Astrocyte of the cerebellum (primary cell): ENCODE results near the gene CNTN5.

Source experiments
- DNase-seq: peaks from one replicate; pipeline ENCODE4 v3.0.0-alpha.2; 2011; ENCODE audit warnings: low read depth
- H3K4me3 ChIP-seq: 2 replicates; pipeline ENCODE4 v1.5.1; 2011; ENCODE audit warnings: mild to moderate bottlenecking, low read depth, low read length, moderate library complexity
- CTCF ChIP-seq: IDR thresholded peaks from 2 replicates; pipeline ENCODE4 v1.5.1; 2012; ENCODE audit warnings: low read length, low read depth, moderate library complexity, mild to moderate bottlenecking; ENCODE audit errors: missing control alignments
- in situ Hi-C: cut with HindIII; loops from 2 replicates; pipeline ENCODE4 v1.10.0; 2017; ENCODE audit warnings: low sequenced_read_pairs

The CNTN5 gene

GRCh38 chr11:100013011-100013410 lies 992.3 kb downstream of the CNTN5 start:
- in situ Hi-C loops, result no loop called here
- no peak for DNase-seq

GRCh38 chr11:100031973-100032372 lies 1011.2 kb downstream of the CNTN5 start:
- TF ChIP-seq CTCF, result no peak
- in situ Hi-C loops, result no loop called here
- no peak overlapping the region for H3K4me3 ChIP-seq
- no peak for DNase-seq

More at GRCh38 chr11:100013011-100013410, 992.3 kb downstream of the CNTN5 start:
- TF ChIP-seq CTCF, result no peak
- no peak overlapping the region for H3K4me3 ChIP-seq

GRCh38 chr11:100061006-100061405 lies 1040.3 kb downstream of the CNTN5 start:
- in situ Hi-C loops, result no loop called here
- H3K4me3 ChIP-seq, result no peak overlapping the region
- TF ChIP-seq CTCF, result no peak
- no peak for DNase-seq

GRCh38 chr11:100066399-100066798 lies 1045.7 kb downstream of the CNTN5 start:
- H3K4me3 ChIP-seq, result no peak overlapping the region
- DNase-seq, result no peak
- no peak for TF ChIP-seq CTCF
- in situ Hi-C loops, result no loop called here

GRCh38 chr11:100068116-100068515 lies 1047.4 kb downstream of the CNTN5 start:
- in situ Hi-C loops, result no loop called here
- DNase-seq, result no peak
- TF ChIP-seq CTCF, result no peak
- no peak overlapping the region for H3K4me3 ChIP-seq

- in situ Hi-C loops, result no loop called here
- DNase-seq, result no peak
- no peak overlapping the region for H3K4me3 ChIP-seq
- no peak for TF ChIP-seq CTCF
Observed at GRCh38 chr11:100072131-100072530, 1051.4 kb downstream of the CNTN5 start.

GRCh38 chr11:100080381-100080780 lies 1059.6 kb downstream of the CNTN5 start:
- in situ Hi-C loops, result no loop called here
- H3K4me3 ChIP-seq, result no peak overlapping the region
- no peak for TF ChIP-seq CTCF
- no peak for DNase-seq
